Hematopoietic multipotent progenitor cell treated with erythropoietin and hydrocortisone succinate and interleukin-3 and kit ligand, for 15 days (in vitro differentiated cells): ENCODE measurements around the gene ZFPM1.

Experiments
- DNase-seq: peaks from one replicate; pipeline ENCODE4 v3.0.0-alpha.2; 2015; ENCODE audit warnings: low spot score

The ZFPM1 gene

GRCh38 chr16:88451586-88452481 is 1.2 kb upstream of the ZFPM1 start:
- DNase-seq = no peak

- peak; percentile 98 for DNase-seq
Observed at GRCh38 chr16:88452482-88453216, 431 bp upstream of the ZFPM1 start.

- no peak for DNase-seq
Observed at GRCh38 chr16:88453611-88454522, 787 bp downstream of the ZFPM1 start.

- DNase-seq = peak; percentile 53
Observed at GRCh38 chr16:88454523-88454947, 1.5 kb downstream of the ZFPM1 start.

- DNase-seq = peak; percentile 76
Observed at GRCh38 chr16:88455610-88456355, 2.7 kb downstream of the ZFPM1 start.

- DNase-seq = peak; percentile 45
Observed at GRCh38 chr16:88456356-88457292, 3.5 kb downstream of the ZFPM1 start.

GRCh38 chr16:88458039-88458772 is 5.1 kb downstream of the ZFPM1 start:
- DNase-seq = peak; percentile 89

GRCh38 chr16:88458773-88459235 is 5.7 kb downstream of the ZFPM1 start:
- no peak for DNase-seq

GRCh38 chr16:88459366-88460073 is 6.4 kb downstream of the ZFPM1 start:
- DNase-seq = no peak

- DNase-seq = no peak
Observed at GRCh38 chr16:88460496-88461330, 7.6 kb downstream of the ZFPM1 start.

- peak; percentile 74 for DNase-seq
Observed at GRCh38 chr16:88461331-88462269, 8.5 kb downstream of the ZFPM1 start.

GRCh38 chr16:88462396-88462795 is 9.3 kb downstream of the ZFPM1 start:
- DNase-seq = no peak

- no peak for DNase-seq
Observed at GRCh38 chr16:88463411-88463810, 10.3 kb downstream of the ZFPM1 start.

GRCh38 chr16:88464447-88465318 is 11.6 kb downstream of the ZFPM1 start:
- DNase-seq = no peak

GRCh38 chr16:88465387-88465983 is 12.4 kb downstream of the ZFPM1 start:
- no peak for DNase-seq
